Nucleus accumbens (tissue), 56 donors: ENCODE results near the gene GAS5.
"Not testable (repeated sequence)": the region's sequence is repeated elsewhere in the genome, so short reads cannot be mapped to it uniquely, and the experiment has no call there.

Experiments used
- DNase-seq, 56 donors: peaks; one replicate each; lab custom pipeline; 2025; lab: John Stamatoyannopoulos, UW

Gene GAS5

GRCh38 chr1:173867753-173868265, at the start of gene GAS5:
Gene GAS5 (minus strand): TSS chr1:173867989.
- DNase-seq = peak; percentile 68 to 99 (median 98)

- DNase-seq = no peak
Observed at GRCh38 chr1:173917149-173917548, 49.4 kb upstream of the GAS5 start, which contains the start of gene SERPINC1. Gene SERPINC1 (minus strand): TSS chr1:173917327. CDS start chr1:173917259, 68 bp downstream.

- DNase-seq = no peak
Observed at GRCh38 chr1:173916667-173917066, 48.9 kb upstream of the GAS5 start.

GRCh38 chr1:173915596-173915995, 47.8 kb upstream of the GAS5 start:
- no peak for DNase-seq

GRCh38 chr1:173914366-173914871, 46.6 kb upstream of the GAS5 start:
- DNase-seq = no peak

- no peak for DNase-seq
Observed at GRCh38 chr1:173913111-173913510, 45.3 kb upstream of the GAS5 start.

- no peak for DNase-seq
Observed at GRCh38 chr1:173903827-173904531, 36.2 kb upstream of the GAS5 start.

- DNase-seq = no peak
Observed at GRCh38 chr1:173900992-173901391, 33.2 kb upstream of the GAS5 start.

GRCh38 chr1:173900427-173900826, 32.6 kb upstream of the GAS5 start:
- DNase-seq = no peak

GRCh38 chr1:173894189-173894588, 26.4 kb upstream of the GAS5 start:
- no peak for DNase-seq

GRCh38 chr1:173893611-173894010, 25.8 kb upstream of the GAS5 start:
- DNase-seq = no peak

GRCh38 chr1:173889885-173890284, 22.1 kb upstream of the GAS5 start:
- DNase-seq = no peak

- DNase-seq = no peak
Observed at GRCh38 chr1:173888749-173889148, 21.0 kb upstream of the GAS5 start.

- DNase-seq = no peak
Observed at GRCh38 chr1:173887627-173888026, 19.8 kb upstream of the GAS5 start.

GRCh38 chr1:173886746-173887611, 19.2 kb upstream of the GAS5 start:
- no peak for DNase-seq

- no peak for DNase-seq
Observed at GRCh38 chr1:173884701-173885100, 16.9 kb upstream of the GAS5 start.

GRCh38 chr1:173881117-173881516, 13.3 kb upstream of the GAS5 start:
- DNase-seq = not testable (repeated sequence)

- no peak for DNase-seq
Observed at GRCh38 chr1:173878251-173878650, 10.5 kb upstream of the GAS5 start.

- DNase-seq = no peak
Observed at GRCh38 chr1:173876732-173877131, 8.9 kb upstream of the GAS5 start.

- no peak for DNase-seq
Observed at GRCh38 chr1:173871500-173871899, 3.7 kb upstream of the GAS5 start.

GRCh38 chr1:173871091-173871490, 3.3 kb upstream of the GAS5 start:
- DNase-seq = no peak
